Erythroblast (primary cell): Measurements from ENCODE around the gene GPAT3.

Experiments used
- GATA1 ChIP-seq: IDR thresholded peaks from 2 replicates; pipeline ENCODE4 v1.6.1; 2011; ENCODE audit warnings: low read depth, mild to moderate bottlenecking, control low read depth, low read length, moderate library complexity
- POLR2A ChIP-seq: IDR thresholded peaks from 2 replicates; pipeline ENCODE4 v1.6.1; 2011; ENCODE audit warnings: mild to moderate bottlenecking, low read length

DNA sequence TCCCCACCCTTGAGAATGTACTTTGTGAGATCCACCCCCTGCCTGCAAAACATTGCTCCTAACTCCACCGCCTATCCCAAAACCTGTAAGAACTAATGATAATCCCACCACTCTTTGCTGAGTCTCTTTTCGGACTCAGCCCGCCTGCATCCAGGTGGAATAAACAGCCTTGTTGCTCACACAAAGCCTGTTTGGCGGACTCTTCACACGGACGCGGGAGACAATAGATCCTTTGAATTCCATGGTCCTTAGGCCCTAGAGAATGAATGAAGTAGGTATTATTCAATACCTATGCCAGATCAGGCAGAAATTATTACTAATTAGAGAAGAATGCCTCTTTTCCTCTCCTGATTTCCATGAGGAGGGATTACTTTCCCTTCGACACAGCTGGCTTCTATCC is 101.0 kb downstream of the GPAT3 start:
- no peak for TF ChIP-seq POLR2A
- TF ChIP-seq GATA1 = no peak
